Neuron (in vitro differentiated cells): ENCODE measurements around the gene C1QL4.
A peak's percentile ranks its signal among the peaks of the same experiment; 100 is the strongest.

Experiments used
- H2AFZ ChIP-seq: one replicate; pipeline ENCODE4 v1.6.1; 2013; ENCODE audit warnings: low read depth, mild to moderate bottlenecking, inconsistent platforms, low read length, moderate library complexity
- H3K27me3 ChIP-seq: one replicate; pipeline ENCODE4 v1.6.1; 2013; ENCODE audit warnings: low read length; ENCODE audit not compliant: insufficient read depth
- H3K36me3 ChIP-seq: one replicate; pipeline ENCODE4 v1.6.1; 2013; ENCODE audit warnings: low read length; ENCODE audit not compliant: insufficient read depth
- H3K4me1 ChIP-seq: one replicate; pipeline ENCODE4 v1.6.1; 2013; ENCODE audit warnings: low read length; ENCODE audit not compliant: insufficient read depth
- H3K4me3 ChIP-seq: 2 replicates; pipeline ENCODE4 v1.5.1; 2013; ENCODE audit warnings: mild to moderate bottlenecking, low read length, moderate library complexity
- H3K9me3 ChIP-seq: one replicate; pipeline ENCODE4 v1.6.1; 2013; ENCODE audit warnings: low read length

The C1QL4 gene

DNA sequence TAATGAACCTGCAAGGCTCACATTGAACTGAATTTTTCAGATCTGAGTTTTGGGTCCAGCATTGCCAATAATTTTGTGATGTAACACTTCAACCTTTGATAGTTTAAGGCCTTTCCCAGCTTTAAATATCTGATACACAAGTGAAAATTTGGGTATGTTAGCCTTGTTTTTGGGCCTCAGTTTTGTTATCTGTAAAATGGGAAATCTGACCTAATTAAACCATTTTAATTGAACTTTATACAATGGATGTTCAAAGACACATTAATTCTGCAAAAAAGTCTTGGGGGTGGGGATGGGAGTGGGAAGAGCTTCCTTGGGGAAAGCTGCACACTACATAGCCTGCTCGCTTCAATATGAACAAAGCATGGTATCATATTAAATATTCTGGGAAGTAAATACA, 25.1 kb upstream of the C1QL4 start:
- Histone ChIP-seq H2AFZ (no peak overlapping the region), H3K27me3 (no peaks in the 10 kb centered on the region), H3K4me1 (no peaks in the 10 kb centered on the region), H3K36me3 (no peaks in the 10 kb centered on the region), H3K4me3 (no peak overlapping the region), H3K9me3 (no peaks in the 10 kb centered on the region)

DNA sequence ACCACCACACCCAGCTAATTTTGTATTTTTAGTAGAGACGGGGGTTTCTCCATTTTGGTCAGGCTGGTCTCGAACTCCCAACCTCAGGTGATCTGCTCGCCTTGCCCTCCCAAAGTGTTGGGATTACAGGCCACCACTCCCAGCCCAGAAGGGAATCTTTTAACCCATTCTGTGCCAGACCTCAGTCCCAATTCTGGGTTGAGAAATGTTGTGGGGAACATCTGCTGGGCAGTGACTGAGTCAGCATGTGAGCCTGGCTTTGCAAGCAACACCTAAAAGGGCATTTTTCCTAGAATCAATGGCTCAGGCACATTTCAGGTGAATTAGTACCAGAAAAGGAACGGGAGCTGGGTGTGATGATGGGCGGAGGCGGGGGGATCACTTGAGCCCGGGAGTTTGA, 22.7 kb upstream of the C1QL4 start:
- Histone ChIP-seq H3K9me3 (no peaks in the 10 kb centered on the region), H3K27me3 (no peaks in the 10 kb centered on the region), H2AFZ (no peak overlapping the region), H3K4me3 (no peak overlapping the region), H3K4me1 (no peaks in the 10 kb centered on the region), H3K36me3 (no peaks in the 10 kb centered on the region)

DNA sequence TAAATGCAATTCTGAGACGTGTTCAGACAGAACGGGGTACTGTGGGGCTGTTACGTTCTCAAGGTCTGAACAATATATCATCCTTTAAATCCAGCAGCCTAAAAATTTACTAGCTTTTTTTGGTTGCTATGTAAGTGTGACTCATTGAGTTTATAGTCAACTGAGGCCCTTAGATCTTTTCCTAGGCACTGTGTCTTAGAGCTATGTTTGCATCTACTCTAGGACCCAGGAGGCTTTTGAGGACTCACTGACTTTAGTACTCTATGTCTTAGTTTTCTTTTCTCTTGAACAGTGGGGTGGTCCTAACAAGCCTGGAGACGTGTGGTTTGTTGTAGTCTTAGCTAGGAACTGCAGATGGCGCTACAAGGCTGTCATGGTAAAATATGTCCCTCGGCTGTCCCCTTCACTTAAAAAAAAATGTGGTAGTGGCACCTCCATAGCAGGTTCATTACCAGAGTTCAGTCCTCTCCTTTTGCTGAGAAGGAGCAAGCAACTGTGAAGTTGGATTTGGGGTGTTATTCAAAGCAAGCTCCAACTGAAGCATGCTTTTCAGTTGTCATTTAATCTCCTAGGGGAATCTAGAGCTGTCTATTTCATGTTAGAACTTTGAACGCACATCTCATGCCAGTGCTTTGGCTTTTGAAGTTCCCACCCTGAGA, 21.6 kb upstream of the C1QL4 start:
- no peak overlapping the region for H2AFZ ChIP-seq
- H3K9me3 ChIP-seq: no peaks in the 10 kb centered on the region
- no peaks in the 10 kb centered on the region for H3K36me3 ChIP-seq
- no peak overlapping the region for H3K4me3 ChIP-seq
- H3K4me1 ChIP-seq: no peaks in the 10 kb centered on the region
- no peaks in the 10 kb centered on the region for H3K27me3 ChIP-seq

DNA sequence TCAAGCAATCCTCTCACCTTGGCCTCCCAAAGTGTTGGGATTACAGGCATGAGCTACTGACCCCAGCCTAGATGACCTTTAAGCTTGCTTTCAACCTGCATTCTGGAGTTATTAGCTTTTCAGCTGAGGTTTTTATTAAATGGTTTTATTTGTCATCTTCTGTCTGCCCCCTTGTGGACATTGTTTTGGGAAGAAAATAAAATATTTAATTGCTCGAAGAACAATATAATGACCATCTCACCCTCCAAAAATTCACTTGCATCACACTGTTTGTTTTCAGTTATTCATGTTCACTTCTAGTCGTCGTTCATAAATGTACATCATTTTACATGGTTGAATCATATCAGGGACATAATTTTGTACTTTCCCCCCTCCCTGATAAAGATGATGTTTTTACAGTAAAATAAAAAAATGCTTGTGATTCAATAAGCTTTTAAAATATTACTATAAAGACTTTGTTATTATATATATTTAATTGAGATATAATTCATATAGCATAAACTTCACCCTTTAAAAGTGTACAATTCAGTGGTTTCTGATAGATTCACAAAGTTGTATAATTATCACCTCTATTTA, 20.2 kb upstream of the C1QL4 start:
- no peak overlapping the region for H3K4me3 ChIP-seq
- no peaks in the 10 kb centered on the region for H3K4me1 ChIP-seq
- H3K9me3 ChIP-seq: no peaks in the 10 kb centered on the region
- H3K36me3 ChIP-seq: no peaks in the 10 kb centered on the region
- H3K27me3 ChIP-seq: no peaks in the 10 kb centered on the region
- no peak overlapping the region for H2AFZ ChIP-seq

DNA sequence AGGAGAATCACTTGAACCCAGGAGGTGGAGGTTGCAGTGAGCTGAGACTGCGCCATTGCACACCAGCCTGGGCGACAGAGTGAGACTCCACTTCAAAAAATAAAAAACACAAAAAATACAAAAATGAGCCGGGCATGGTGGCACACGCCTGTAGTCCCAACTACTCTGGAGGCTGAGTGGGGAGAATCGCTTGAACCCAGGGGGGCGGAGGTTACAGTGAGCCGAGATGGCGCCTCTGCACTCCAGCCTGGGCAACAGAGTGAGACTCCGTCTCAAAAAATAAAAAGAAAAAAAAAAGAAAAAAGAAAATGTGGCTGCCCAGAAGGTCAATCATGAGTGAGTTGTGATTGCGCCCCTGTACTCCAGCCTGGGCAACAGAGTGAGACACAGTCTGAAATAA, 18.9 kb upstream of the C1QL4 start:
- no peaks in the 10 kb centered on the region for H3K9me3 ChIP-seq
- H2AFZ ChIP-seq: no peak overlapping the region
- H3K27me3 ChIP-seq: no peaks in the 10 kb centered on the region
- H3K4me1 ChIP-seq: no peaks in the 10 kb centered on the region
- H3K4me3 ChIP-seq: no peak overlapping the region
- H3K36me3 ChIP-seq: no peaks in the 10 kb centered on the region

DNA sequence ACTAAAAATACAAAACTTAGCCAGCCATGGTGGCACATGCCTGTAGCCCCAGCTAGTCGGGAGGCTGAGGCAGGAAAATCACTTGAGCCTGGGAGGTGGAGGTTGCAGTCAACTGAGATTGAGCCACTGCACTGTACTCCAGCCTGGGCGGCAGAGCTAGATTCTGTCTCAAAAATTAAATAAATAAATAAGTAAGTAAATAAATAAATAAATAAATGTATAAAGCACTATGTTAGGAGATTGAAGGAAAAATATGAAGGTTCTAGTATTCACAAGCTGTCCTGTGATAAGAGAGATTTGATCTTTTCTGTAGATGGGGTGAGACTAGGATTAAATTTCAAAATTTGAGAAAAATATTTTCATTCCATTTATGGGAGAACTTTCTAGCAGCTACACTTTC, 15.4 kb upstream of the C1QL4 start:
- peaks cover 11% of the 10 kb centered on the region for H3K4me1 ChIP-seq
- H3K27me3 ChIP-seq: peaks cover 9% of the 10 kb centered on the region
- H3K36me3 ChIP-seq: no peaks in the 10 kb centered on the region
- H3K4me3 ChIP-seq: no peak overlapping the region
- H2AFZ ChIP-seq: no peak overlapping the region
- H3K9me3 ChIP-seq: no peaks in the 10 kb centered on the region

DNA sequence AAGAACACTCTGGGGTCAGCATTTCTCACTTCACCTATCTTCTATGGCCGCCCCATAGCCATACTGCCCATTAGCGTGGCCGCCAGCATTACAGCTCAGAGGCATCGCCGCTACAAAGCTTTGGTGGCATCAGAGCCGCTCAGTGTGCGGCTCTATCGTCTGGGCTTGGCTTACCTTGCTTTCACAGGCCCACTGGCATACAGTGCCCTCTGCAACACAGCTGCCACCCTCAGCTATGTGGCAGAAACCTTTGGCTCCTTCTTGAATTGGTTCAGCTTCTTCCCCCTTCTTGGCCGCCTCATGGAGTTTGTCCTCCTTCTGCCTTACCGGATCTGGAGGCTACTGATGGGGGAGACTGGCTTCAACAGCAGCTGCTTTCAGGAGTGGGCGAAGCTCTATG, 12.3 kb upstream of the C1QL4 start:
- H3K36me3 ChIP-seq: no peaks in the 10 kb centered on the region
- no peaks in the 10 kb centered on the region for H3K9me3 ChIP-seq
- no peak overlapping the region for H2AFZ ChIP-seq
- peaks cover 37% of the 10 kb centered on the region for H3K4me1 ChIP-seq
- H3K4me3 ChIP-seq: no peak overlapping the region
- peaks cover 27% of the 10 kb centered on the region for H3K27me3 ChIP-seq

DNA sequence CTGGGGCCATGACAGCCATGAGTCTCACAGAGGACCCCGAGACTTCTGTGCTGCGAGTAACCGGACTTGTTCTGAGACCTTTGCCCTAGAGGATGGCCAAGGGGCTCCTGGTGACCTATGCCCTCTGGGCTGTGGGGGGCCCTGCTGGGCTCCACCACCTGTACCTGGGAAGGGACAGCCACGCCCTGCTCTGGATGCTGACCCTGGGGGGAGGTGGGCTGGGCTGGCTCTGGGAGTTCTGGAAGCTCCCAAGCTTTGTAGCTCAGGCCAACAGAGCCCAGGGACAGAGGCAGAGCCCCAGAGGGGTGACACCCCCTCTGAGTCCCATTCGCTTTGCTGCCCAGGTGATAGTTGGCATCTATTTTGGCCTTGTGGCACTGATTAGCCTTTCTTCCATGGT, 11.8 kb upstream of the C1QL4 start:
- Histone ChIP-seq H3K27me3 (peaks cover 31% of the 10 kb centered on the region), H3K4me3 (no peak overlapping the region), H3K36me3 (no peaks in the 10 kb centered on the region), H2AFZ (no peak overlapping the region), H3K9me3 (no peaks in the 10 kb centered on the region), H3K4me1 (peaks cover 41% of the 10 kb centered on the region)

DNA sequence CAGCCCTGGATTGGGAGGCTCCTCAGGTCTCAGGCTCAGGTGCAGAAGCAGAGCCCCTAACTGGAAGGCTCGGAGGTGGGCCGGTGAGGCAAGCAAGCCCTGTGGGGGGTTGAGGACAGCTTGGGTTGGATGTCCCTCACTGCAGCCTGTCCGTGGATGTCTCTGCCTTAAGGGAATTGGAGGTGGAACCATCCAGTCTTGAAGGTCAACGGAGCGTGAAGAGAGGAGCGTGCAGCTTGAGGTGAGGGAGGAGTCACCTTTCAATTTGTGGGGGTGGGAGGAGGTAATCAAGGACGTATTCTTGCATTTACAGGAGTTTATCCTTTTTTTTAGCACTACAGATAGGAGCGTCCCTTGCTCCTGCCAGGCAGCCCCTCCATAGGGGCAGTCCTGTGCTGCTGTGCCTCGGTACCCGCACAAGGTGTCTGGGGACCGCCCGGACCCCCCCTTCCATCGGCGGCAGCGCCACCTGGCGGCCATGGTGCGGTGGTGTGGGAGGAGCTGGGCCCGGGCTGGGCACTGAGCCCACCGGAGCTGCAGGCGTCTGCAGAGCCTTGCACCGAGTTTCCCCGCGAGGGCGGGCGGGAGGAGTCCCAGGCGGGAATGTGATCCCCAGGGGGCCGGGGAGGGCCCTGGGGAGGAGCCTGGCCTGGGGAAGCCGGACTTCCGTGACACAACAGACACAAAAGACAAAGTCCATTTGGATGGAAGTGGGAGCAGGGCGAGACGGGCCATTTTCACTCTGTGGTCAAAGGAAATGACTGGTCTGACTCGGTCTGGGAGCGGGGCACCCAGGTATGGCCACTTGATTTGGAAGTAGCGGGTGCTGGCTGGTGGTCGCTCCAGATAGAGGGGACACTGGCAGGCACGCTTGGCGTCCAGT, 10.6 kb upstream of the C1QL4 start:
- H3K9me3 ChIP-seq: no peaks in the 10 kb centered on the region
- peaks cover 32% of the 10 kb centered on the region for H3K27me3 ChIP-seq
- no peaks in the 10 kb centered on the region for H3K36me3 ChIP-seq
- peaks cover 53% of the 10 kb centered on the region for H3K4me1 ChIP-seq
- peak overlapping the region; percentile 51 for H2AFZ ChIP-seq
- H3K4me3 ChIP-seq: peak overlapping the region; percentile 40

DNA sequence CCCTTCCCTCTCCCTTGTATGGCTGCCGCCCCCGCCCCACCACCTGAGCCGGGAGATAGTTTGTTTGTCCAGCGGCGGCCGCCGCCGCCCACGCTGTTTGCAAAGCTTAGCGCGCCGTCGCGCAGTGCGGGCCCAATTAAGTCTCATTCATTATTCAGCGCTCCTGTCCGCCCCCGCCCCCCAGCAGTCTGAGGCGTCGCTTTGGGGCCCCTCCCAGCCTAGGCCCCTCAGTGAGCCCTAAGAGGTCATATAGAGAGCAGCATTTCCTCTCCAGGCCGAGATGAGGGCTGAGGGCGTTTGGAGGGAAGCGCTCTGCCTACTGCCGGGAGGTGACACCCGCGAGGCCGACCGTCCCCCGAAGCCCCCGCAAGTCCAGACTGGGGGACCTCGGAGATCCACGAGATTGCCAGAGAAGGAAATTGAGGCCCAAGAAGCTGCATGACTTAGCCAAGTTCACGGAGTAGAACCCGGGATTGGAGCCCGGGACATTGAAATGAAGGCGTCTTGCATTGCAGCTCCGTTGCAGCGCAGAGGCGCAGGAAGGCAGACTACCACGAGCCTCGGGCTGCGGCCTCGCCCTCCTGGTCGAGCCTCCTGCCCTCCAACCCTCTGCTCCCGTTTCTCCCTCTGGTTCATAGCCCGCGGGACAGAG, 9.8 kb upstream of the C1QL4 start, which contains the start of gene DNAJC22:
DNAJC22 (plus strand) TSS at position 230 of the 652 bp plus-strand sequence. CDS start 1,985 bp downstream, outside the sequence.
- Histone ChIP-seq H3K27me3 (peaks cover 32% of the 10 kb centered on the region), H3K4me1 (peaks cover 54% of the 10 kb centered on the region), H3K4me3 (peak within 1 kb of the TSS; percentile 40), H3K9me3 (no peaks in the 10 kb centered on the region), H2AFZ (peak within 1 kb of the TSS; percentile 60), H3K36me3 (no peaks in the 10 kb centered on the region)

DNA sequence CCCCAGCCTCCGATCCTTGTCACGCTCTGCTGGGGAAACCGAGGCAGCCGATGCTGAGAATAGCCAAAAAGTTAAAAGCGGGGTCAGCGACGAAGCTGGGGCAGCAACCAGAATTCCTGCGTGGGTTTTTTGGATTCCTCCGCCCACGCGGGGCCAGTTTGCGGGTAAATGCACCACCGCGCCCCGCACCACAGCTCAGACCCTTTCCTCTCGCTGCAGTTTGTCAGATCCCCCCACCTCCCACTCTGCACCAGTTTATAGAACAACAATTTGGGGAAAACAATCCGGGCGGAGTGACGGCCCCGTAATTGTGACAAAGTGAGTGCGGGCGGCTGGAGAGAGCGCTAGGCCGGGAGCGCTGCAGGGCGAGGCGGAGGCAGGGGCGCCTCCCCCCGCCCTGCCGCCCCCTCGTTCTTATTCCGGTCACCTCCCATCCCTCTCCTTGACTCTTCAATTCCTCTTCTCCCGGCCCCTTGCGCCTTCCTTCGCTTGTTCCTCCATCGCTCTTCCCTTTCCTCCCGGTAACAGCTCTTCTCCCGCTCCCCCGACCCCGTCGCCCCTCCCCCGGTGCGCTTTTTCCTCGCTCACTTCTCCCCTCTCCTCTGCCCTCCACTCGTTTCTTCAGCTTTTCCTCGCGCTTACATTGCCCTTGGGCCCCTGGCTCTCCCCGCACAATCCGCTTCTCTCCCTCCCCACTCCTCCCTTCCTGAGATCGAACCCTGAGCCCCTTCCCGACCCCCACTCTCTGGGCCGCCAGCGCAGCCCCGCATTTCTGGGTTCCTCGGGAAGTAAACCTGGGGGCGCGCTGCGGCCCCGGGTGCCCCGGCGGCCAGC, 9.1 kb upstream of the C1QL4 start:
- peak overlapping the region; percentile 40 for H3K4me3 ChIP-seq

DNA sequence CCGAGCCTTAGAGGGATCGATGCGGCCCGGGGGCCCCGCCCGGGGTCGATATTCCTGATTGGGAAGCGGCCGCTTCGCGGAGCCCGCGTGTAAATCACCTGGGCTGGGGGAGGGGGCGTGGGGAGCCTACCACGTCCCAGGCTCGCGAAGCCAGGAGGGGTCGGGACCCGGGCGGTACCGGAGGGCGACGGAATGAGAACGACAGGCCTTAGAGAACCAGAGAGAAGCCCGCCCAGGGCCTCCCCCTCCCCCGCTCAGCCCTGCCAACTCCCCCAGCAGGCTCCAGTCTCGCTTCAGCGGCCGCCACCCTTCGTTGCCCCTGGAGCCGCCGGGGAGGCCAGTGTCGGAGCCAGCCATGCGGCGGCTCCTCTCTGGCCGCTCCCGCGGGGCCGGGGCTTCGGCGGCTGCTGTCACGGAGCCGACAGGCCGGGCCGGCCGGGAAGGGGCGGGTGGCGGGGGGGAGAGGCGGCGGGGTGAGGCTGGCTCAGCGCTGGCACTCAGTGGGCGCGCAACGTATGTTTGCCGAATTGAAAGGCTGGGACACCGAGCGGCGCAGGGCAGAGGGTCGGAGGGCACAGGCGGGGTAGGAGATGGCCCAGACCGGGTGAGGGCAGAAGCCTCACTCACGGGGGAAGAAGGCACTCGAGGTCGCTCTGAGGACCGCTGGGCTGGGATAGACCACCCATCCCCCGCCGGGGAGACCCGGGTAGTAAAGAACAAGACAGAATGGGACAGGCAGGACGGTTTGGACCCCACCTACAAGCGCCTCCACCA, 8.2 kb upstream of the C1QL4 start:
- Histone ChIP-seq H3K36me3 (no peaks in the 10 kb centered on the region), H2AFZ (peak overlapping the region; percentile 60), H3K4me3 (peak overlapping the region; percentile 40), H3K4me1 (peaks cover 70% of the 10 kb centered on the region), H3K27me3 (peaks cover 45% of the 10 kb centered on the region), H3K9me3 (no peaks in the 10 kb centered on the region)

More for the DNA sequence above, 9.1 kb upstream of the C1QL4 start:
- Histone ChIP-seq H2AFZ (peak overlapping the region; percentile 60), H3K4me1 (peaks cover 62% of the 10 kb centered on the region), H3K36me3 (no peaks in the 10 kb centered on the region), H3K27me3 (peaks cover 38% of the 10 kb centered on the region), H3K9me3 (no peaks in the 10 kb centered on the region)
